ENCODE results near the gene MEI1.
"Not testable (repeated sequence)": the region's sequence is repeated elsewhere in the genome, so short reads cannot be mapped to it uniquely, and the experiment has no call there.

The MEI1 gene

GRCh38 chr22:41732096-41732772, 32.9 kb downstream of the MEI1 start:
- Histone ChIP-seq H3K4me2 (ENCODE audit: low read length) (no peak overlapping the region), H3K27me3 (ENCODE audit: control insufficient read depth, low read length) (peaks cover 2% of the 10 kb centered on the region), H3K79me2 (ENCODE audit: control insufficient read depth, low read length) (no peaks in the 10 kb centered on the region), H3K9me3 (ENCODE audit: control insufficient read depth, insufficient read depth, low read length) (no peaks in the 10 kb centered on the region), H4K20me1 (ENCODE audit: control insufficient read depth, insufficient read depth, low read depth, low read length) (no peaks in the 10 kb centered on the region), H3K9me2 (replicated peaks; ENCODE audit: control insufficient read depth, low read length) (no peaks in the 10 kb centered on the region), H3K36me3 (ENCODE audit: control insufficient read depth, low read length) (no peaks in the 10 kb centered on the region), H3F3A (ENCODE audit: control insufficient read depth, insufficient read depth) (no peaks in the 10 kb centered on the region), H3K4me3 (ENCODE audit: low read length) (no peak overlapping the region), H3K4me1 (ENCODE audit: control insufficient read depth, low read length) (no peaks in the 10 kb centered on the region), H3K27ac (ENCODE audit: low read depth, low read length) (no peak overlapping the region)
- TF ChIP-seq, protein P1, sequence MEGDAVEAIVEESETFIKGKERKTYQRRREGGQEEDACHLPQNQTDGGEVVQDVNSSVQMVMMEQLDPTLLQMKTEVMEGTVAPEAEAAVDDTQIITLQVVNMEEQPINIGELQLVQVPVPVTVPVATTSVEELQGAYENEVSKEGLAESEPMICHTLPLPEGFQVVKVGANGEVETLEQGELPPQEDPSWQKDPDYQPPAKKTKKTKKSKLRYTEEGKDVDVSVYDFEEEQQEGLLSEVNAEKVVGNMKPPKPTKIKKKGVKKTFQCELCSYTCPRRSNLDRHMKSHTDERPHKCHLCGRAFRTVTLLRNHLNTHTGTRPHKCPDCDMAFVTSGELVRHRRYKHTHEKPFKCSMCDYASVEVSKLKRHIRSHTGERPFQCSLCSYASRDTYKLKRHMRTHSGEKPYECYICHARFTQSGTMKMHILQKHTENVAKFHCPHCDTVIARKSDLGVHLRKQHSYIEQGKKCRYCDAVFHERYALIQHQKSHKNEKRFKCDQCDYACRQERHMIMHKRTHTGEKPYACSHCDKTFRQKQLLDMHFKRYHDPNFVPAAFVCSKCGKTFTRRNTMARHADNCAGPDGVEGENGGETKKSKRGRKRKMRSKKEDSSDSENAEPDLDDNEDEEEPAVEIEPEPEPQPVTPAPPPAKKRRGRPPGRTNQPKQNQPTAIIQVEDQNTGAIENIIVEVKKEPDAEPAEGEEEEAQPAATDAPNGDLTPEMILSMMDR (IDR thresholded peaks at IDR 0.05; ENCODE audit: low read depth, low read length, poor library complexity, severe bottlenecking) = no peak
- no peak for TF ChIP-seq EZH2phosphoT487 (IDR thresholded peaks at IDR 0.05; ENCODE audit: borderline replicate concordance, low read length)

DNA sequence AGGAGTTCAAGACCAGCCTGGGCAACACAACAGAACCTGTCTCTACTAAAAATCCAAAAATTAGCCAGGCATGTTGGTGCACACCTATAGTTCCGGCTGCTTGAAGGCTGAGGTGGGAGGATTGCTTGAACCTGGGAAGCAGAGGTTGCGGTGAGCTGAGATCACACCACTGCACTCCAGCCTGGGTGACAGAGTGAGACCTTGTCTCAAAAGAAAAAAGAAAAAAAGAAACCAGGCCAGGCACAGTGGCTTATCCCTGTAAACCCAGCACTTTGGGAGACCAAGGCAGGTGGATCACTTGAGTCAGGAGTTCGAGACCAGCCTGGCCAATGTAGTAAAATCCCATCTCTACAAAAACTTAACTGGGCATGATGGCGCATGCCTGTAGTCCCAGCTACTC, 33.9 kb downstream of the MEI1 start:
- H3K4me1 ChIP-seq (ENCODE audit: control insufficient read depth, low read length); H3K27me3 ChIP-seq (ENCODE audit: control insufficient read depth, low read length); H3K4me2 ChIP-seq (ENCODE audit: low read length): not testable (repeated sequence)

DNA sequence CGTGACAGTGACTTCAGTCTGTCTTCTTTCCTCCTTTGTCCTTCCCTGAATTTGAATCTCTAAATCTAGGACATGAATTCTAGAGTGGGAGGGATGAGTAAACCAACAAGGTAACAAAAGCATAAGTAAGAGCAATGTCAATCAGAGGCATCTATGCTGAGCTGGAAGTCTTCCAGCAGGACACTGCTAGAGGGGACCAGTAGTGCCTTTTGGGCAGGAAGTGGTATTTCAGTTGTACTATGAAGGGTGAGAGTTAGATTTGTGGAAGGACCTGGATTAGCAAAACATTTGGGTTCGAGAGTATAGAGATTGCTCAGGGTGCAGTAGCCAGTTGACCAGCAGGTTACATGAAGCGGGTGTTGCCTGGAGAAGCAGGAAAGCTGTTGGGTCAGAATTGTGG, 40.3 kb downstream of the MEI1 start:
- no peaks in the 10 kb centered on the region for H3K9me2 ChIP-seq (replicated peaks; ENCODE audit: control insufficient read depth, low read length)
- no peaks in the 10 kb centered on the region for H3K36me3 ChIP-seq (ENCODE audit: control insufficient read depth, low read length)
- H3K4me2 ChIP-seq (ENCODE audit: low read length) = peak overlapping the region; percentile 10
- H4K20me1 ChIP-seq (ENCODE audit: control insufficient read depth, insufficient read depth, low read depth, low read length) = no peaks in the 10 kb centered on the region
- peaks cover 8% of the 10 kb centered on the region for H3K4me1 ChIP-seq (ENCODE audit: control insufficient read depth, low read length)
- no peaks in the 10 kb centered on the region for H3K79me2 ChIP-seq (ENCODE audit: control insufficient read depth, low read length)
- H3K4me3 ChIP-seq (ENCODE audit: low read length) = no peak overlapping the region
- no peak overlapping the region for H3K27ac ChIP-seq (ENCODE audit: low read depth, low read length)
- H3K9me3 ChIP-seq (ENCODE audit: control insufficient read depth, insufficient read depth, low read length) = no peaks in the 10 kb centered on the region
- peaks cover 5% of the 10 kb centered on the region; the same call in 1 of the 2 replicates for H3K27me3 ChIP-seq (ENCODE audit: control insufficient read depth, low read length)
- no peaks in the 10 kb centered on the region for H3F3A ChIP-seq (ENCODE audit: control insufficient read depth, insufficient read depth)
- no peak for TF ChIP-seq EZH2phosphoT487 (IDR thresholded peaks at IDR 0.05; ENCODE audit: borderline replicate concordance, low read length)
- TF ChIP-seq, protein P1 (IDR thresholded peaks at IDR 0.05; ENCODE audit: low read depth, low read length, poor library complexity, severe bottlenecking) = no peak

More for the DNA sequence above, 33.9 kb downstream of the MEI1 start:
- H3K27ac ChIP-seq (ENCODE audit: low read depth, low read length); H3K4me3 ChIP-seq (ENCODE audit: low read length); H3K36me3 ChIP-seq (ENCODE audit: control insufficient read depth, low read length); H4K20me1 ChIP-seq (ENCODE audit: control insufficient read depth, insufficient read depth, low read depth, low read length); H3K9me3 ChIP-seq (ENCODE audit: control insufficient read depth, insufficient read depth, low read length); H3F3A ChIP-seq (ENCODE audit: control insufficient read depth, insufficient read depth); H3K9me2 ChIP-seq (replicated peaks; ENCODE audit: control insufficient read depth, low read length); H3K79me2 ChIP-seq (ENCODE audit: control insufficient read depth, low read length): not testable (repeated sequence)

DNA sequence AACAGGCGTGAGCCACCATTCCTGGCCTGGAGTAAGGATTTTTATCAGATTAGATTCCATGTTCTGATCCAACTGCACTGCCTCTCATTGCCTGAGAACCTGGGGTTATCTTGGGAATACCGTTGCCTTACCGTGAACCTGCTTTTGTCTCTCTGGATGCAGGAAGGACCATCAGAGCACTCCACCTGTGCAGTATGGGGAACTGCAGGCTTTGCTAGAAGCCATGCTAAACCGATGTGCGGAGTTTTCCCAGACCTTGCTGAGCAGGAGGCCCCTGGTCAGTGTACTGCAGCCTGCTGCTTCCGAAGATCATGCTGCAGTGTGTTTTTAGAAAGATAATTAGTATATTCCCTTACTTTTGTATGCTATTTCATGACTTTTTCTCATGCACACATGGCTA, 43.6 kb downstream of the MEI1 start:
- H3K9me3 ChIP-seq (ENCODE audit: control insufficient read depth, insufficient read depth, low read length) = no peaks in the 10 kb centered on the region
- H3K79me2 ChIP-seq (ENCODE audit: control insufficient read depth, low read length) = no peaks in the 10 kb centered on the region
- peaks cover 5% of the 10 kb centered on the region; the same call in 1 of the 2 replicates for H3K27me3 ChIP-seq (ENCODE audit: control insufficient read depth, low read length)
- H3K27ac ChIP-seq (ENCODE audit: low read depth, low read length) = no peak overlapping the region
- H3K4me1 ChIP-seq (ENCODE audit: control insufficient read depth, low read length) = peaks cover 31% of the 10 kb centered on the region
- no peaks in the 10 kb centered on the region for H3K36me3 ChIP-seq (ENCODE audit: control insufficient read depth, low read length)
- H3K9me2 ChIP-seq (replicated peaks; ENCODE audit: control insufficient read depth, low read length) = no peaks in the 10 kb centered on the region
- no peaks in the 10 kb centered on the region for H4K20me1 ChIP-seq (ENCODE audit: control insufficient read depth, insufficient read depth, low read depth, low read length)
- no peaks in the 10 kb centered on the region for H3F3A ChIP-seq (ENCODE audit: control insufficient read depth, insufficient read depth)
- H3K4me3 ChIP-seq (ENCODE audit: low read length) = no peak overlapping the region
- TF ChIP-seq EZH2phosphoT487 (IDR thresholded peaks at IDR 0.05; ENCODE audit: borderline replicate concordance, low read length) = no peak
- TF ChIP-seq, protein P1 (IDR thresholded peaks at IDR 0.05; ENCODE audit: low read depth, low read length, poor library complexity, severe bottlenecking) = no peak
- H3K4me2 ChIP-seq (ENCODE audit: low read length) = no peak overlapping the region

All from DOHH2 (cell line).